IPS DF 6.9 (cell line): ENCODE data around the gene PGS1.

ENCODE experiments used
- DNase-seq: peaks from one replicate; pipeline ENCODE4 v3.0.0-alpha.2; 2013; ENCODE audit warnings: low read depth, low spot score
- H3K27ac ChIP-seq: one replicate; pipeline ENCODE4 v1.5.1; 2013; ENCODE audit warnings: low read length, control low read depth
- H3K27me3 ChIP-seq: 2 replicates; pipeline ENCODE4 v1.6.1; 2013; ENCODE audit warnings: mild to moderate bottlenecking, low read length; ENCODE audit not compliant: control insufficient read depth, insufficient read depth
- H3K36me3 ChIP-seq: 2 replicates; pipeline ENCODE4 v1.6.1; 2013; ENCODE audit warnings: low read length; ENCODE audit not compliant: control insufficient read depth, insufficient read depth
- H3K4me1 ChIP-seq: 2 replicates; pipeline ENCODE4 v1.6.1; 2013; ENCODE audit warnings: low read length; ENCODE audit not compliant: control insufficient read depth, insufficient read depth
- H3K4me3 ChIP-seq: 2 replicates; pipeline ENCODE4 v1.5.1; 2013; ENCODE audit warnings: mild to moderate bottlenecking, low read length
- H3K9me3 ChIP-seq: 2 replicates; pipeline ENCODE4 v1.6.1; 2013; ENCODE audit warnings: low read length, inconsistent platforms; ENCODE audit not compliant: control insufficient read depth, insufficient read depth
- WGBS: extraction: QIAGEN DNeasy Blood & Tissue Kit; methylation state at CpG from one replicate; pipeline ENCODE4 v1.1.7; 2013; ENCODE audit warnings: mixed read lengths, missing lambda C conversion rate; ENCODE audit not compliant: insufficient read length, insufficient coverage; 5-methylcytosine and 5-hydroxymethylcytosine counted together

Gene PGS1

DNA sequence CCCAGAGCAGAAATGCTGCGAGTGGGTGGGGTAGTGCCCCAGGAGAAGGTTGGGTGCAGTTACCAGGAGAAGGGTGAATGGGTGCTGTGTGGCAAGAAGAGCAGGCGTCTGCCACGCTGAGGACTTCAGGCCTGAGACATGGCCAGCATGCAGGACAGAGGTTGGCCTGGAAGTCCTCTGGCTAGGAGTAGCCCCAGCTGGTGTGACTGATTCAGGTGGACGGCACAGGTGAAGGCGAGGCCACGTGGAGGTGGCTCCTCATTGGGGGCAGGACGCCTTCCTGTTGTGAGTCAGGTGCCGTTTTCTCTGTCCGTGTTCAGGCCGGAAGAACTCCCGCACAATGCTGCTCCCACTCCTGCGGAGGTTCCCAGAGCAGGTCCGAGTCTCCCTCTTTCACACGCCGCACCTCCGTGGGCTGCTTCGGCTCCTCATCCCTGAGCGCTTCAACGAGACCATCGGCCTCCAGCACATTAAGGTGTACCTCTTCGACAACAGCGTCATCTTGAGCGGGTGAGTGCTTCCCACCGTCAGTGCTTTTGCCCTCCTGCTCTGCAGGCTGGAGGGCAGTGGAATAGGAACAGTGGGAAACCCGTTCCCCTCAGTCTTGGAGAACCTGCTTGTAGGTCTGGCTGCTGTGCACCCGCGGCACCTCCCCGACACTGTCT is 20.7 kb downstream of the PGS1 start:
- Histone ChIP-seq H3K9me3 (no peaks in the 10 kb centered on the region), H3K4me1 (no peaks in the 10 kb centered on the region; the same call in 1 of the 2 replicates), H3K4me3 (no peak overlapping the region), H3K36me3 (peaks cover 52% of the 10 kb centered on the region), H3K27me3 (no peaks in the 10 kb centered on the region), H3K27ac (no peak overlapping the region)
- DNase-seq = no peak
- no CpG with 5 or more reads among the region's 28 CpGs for WGBS

DNA sequence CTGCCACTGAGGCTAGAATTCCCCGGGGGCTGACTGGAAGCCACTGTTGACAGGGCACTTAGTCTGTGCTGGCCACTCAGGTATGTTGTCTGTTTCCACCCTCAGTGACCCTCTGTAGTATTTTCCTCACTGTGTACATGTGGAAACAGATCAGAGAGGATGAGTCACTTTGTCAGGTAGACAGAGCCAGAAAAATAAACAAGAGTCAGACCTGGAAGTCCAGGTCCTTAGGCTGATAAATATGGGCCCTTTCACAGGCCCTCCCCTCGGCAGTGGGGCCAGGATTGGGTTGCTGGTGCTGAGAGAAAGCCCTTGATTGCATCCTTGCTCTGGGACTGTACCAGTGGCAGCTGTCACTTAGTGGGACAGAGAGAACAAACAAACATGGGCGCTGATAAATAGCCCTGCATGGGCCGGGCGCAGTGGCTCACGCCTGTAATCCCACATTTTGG is 21.3 kb downstream of the PGS1 start:
- no peak for DNase-seq
- Histone ChIP-seq H3K27me3 (no peaks in the 10 kb centered on the region), H3K4me1 (no peaks in the 10 kb centered on the region; the same call in 1 of the 2 replicates), H3K4me3 (no peak overlapping the region), H3K27ac (no peak overlapping the region), H3K9me3 (no peaks in the 10 kb centered on the region), H3K36me3 (peaks cover 52% of the 10 kb centered on the region)
- WGBS = no CpG with 5 or more reads among the region's 6 CpGs

DNA sequence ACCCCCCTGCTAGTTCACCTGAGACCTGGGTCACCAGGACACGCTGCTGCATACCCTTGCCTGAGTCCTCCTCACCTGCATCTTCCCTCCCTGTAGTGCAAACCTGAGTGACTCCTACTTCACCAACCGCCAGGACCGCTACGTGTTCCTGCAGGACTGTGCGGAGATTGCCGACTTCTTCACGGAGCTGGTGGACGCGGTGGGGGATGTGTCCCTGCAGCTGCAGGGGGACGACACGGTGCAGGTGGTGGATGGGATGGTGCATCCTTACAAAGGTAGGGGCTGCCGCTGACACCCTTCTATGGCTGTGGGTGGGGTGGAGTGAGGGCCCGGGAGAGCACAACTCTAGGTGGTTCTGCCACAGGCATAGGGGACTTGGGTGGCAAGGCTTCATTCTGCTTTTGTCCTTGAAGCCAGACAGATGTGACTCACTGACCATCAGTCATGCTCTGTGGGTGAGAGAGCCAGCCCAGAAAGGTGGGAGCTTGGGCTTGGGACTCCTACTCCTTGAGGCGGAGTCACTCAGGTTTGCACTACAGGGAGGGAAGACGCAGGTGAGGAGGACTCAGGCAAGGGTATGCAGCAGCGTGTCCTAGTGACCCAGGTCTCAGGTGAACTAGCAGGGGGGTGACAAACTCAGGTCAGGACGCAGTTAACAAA is 22.3 kb downstream of the PGS1 start:
- DNase-seq = no peak
- no peak overlapping the region for H3K4me3 ChIP-seq
- H3K9me3 ChIP-seq = no peaks in the 10 kb centered on the region
- no CpG with 5 or more reads among the region's 17 CpGs for WGBS
- H3K27ac ChIP-seq = no peak overlapping the region
- no peaks in the 10 kb centered on the region for H3K27me3 ChIP-seq
- peaks cover 52% of the 10 kb centered on the region for H3K36me3 ChIP-seq
- H3K4me1 ChIP-seq = no peaks in the 10 kb centered on the region; the same call in 1 of the 2 replicates

DNA sequence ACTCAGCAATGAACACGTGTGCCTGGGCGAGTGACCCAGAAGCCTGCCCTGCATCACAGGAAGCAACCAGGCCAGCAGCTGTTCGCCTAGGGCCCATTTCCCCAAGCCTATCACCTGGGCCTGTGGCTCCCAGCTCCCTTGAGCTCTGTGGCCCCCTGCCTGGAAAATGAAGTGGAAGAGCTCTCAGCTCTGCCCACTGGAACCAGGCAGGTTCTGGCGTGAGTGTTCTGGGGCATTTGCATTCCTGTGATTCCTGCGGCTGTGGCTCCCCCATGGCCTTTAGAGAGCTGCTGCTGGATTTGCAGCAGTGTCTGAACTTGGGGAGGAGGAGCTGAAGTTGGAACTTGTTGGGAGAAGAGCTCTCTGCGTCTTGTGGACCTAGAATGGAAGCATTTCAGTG is 22.8 kb downstream of the PGS1 start:
- Histone ChIP-seq H3K9me3 (no peaks in the 10 kb centered on the region), H3K36me3 (peaks cover 50% of the 10 kb centered on the region), H3K4me1 (no peaks in the 10 kb centered on the region; the same call in 1 of the 2 replicates), H3K27me3 (no peaks in the 10 kb centered on the region), H3K27ac (no peak overlapping the region), H3K4me3 (no peak overlapping the region)
- no peak for DNase-seq
- no CpG with 5 or more reads among the region's 6 CpGs for WGBS

DNA sequence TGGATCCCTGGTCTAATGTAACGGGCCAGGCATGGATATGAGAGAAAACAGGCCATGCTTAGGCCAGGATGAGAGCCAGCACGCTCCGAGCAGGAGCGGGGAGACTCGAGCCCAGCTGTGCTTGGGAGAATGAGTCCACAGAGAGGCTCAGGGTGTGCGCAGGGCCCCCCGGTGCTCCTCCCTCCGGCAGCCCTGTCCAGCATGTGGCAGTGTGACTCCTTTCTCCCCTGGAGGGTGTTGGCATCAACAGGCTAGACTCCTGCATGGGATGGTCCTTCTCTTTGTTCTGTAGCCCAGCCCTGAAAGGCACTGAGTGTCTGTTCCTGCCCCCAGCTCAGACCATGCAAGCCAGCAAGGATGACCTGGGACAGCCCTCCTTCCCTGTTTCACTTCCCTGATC is 23.4 kb downstream of the PGS1 start:
- Histone ChIP-seq H3K9me3 (no peaks in the 10 kb centered on the region), H3K36me3 (peaks cover 52% of the 10 kb centered on the region), H3K4me3 (no peak overlapping the region), H3K27ac (no peak overlapping the region), H3K27me3 (no peaks in the 10 kb centered on the region), H3K4me1 (no peaks in the 10 kb centered on the region; the same call in 1 of the 2 replicates)
- DNase-seq = no peak
- WGBS = no CpG with 5 or more reads among the region's 8 CpGs

DNA sequence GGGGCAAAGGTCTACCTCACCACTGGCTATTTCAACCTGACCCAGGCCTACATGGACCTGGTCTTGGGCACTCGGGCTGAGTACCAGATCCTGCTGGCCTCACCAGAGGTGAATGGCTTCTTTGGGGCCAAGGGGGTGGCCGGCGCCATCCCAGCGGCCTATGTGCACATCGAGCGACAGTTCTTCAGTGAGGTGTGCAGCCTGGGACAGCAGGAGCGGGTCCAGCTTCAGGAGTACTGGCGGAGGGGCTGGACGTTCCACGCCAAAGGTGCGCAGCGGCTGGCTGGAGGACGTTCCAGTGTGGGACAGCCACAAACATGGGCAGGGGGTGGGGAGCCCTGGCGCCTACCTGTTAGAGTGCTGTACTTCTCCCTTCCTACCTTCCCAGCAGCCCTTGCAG is 25.4 kb downstream of the PGS1 start:
- WGBS = no CpG with 5 or more reads among the region's 14 CpGs
- H3K36me3 ChIP-seq = peaks cover 44% of the 10 kb centered on the region

DNA sequence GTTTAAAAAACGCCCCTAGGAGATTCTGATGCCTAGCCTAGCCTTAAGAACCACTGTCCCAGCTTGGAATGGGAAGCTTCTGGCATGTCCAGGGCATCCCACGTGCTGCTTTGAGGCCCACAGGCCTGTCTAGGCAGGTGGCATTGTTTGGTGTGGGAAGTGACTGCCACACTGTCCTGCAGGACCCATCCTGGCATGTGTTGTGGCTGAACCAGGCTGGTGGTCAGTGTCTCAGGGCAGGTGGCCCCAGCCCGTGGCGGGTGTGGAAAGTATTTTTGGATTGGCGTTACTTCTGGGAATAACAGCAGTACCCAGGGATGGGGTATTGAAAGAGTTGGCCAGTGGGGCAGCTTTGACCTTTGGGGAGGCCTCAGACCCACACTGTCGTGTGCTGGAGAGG is 27.9 kb downstream of the PGS1 start:
- no CpG with 5 or more reads among the region's 6 CpGs for WGBS
- Histone ChIP-seq H3K27ac (no peak overlapping the region), H3K36me3 (peaks cover 27% of the 10 kb centered on the region), H3K4me1 (no peaks in the 10 kb centered on the region; the same call in 1 of the 2 replicates), H3K27me3 (no peaks in the 10 kb centered on the region), H3K4me3 (no peak overlapping the region), H3K9me3 (no peaks in the 10 kb centered on the region)
- no peak for DNase-seq

More for the DNA sequence above, 25.4 kb downstream of the PGS1 start:
- H3K27ac ChIP-seq = no peak overlapping the region
- DNase-seq = no peak
- no peaks in the 10 kb centered on the region; the same call in 1 of the 2 replicates for H3K4me1 ChIP-seq
- H3K9me3 ChIP-seq = no peaks in the 10 kb centered on the region
- no peaks in the 10 kb centered on the region for H3K27me3 ChIP-seq
- H3K4me3 ChIP-seq = no peak overlapping the region

DNA sequence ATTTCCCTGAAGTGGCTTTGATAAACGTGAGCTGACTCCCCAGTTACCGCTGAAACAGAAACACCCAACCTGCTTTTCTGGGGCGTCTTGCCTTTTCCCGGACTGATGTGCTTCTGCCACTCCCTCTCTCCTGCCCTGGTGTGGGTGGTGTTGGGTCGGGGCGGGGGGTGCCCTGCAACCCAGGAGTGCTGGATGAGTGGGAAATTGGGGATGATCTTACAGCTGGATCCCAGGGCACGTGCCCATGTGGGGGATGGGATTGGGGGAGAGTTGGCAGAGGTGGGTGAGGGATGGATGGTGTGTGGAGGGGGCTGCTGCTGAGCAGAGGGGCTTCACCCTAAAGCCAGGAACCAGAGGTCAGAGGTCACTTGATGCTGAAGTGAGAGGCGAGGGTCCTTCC is 28.5 kb downstream of the PGS1 start:
- no peaks in the 10 kb centered on the region for H3K27me3 ChIP-seq
- no peak overlapping the region for H3K4me3 ChIP-seq
- peaks cover 23% of the 10 kb centered on the region for H3K36me3 ChIP-seq
- no peak overlapping the region for H3K27ac ChIP-seq
- WGBS = no CpG with 5 or more reads among the region's 8 CpGs
- no peak for DNase-seq
- H3K4me1 ChIP-seq = no peaks in the 10 kb centered on the region; the same call in 1 of the 2 replicates
- no peaks in the 10 kb centered on the region for H3K9me3 ChIP-seq

DNA sequence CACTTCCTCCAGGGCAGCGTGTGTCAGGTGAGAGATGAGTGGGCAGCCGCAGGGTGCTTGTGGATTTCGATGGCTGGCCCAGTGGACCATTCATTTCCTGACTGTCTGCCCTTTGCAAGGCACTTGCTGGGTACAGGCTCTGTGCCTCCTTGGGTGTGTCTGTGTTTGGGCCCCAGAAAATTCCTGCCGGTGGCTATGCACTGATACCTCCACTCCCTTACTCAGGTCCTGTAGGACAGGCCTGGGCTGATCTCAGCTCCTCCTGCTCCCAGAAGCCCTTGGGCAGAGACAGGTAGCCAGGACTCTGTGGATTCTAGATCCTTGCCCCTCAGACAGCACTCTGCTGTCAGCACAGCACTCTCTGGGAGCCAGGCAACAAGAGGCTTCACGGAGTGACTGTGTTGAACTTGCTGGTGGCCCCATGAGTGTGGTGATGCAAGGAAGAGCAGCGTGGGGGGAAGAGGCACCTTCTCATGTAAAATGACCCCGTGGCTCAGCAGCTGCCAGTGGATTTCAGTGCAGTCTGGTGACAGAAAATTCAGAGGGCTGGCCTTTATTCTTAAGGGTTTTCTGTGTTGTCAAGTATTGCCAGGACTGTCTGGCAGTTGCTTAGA is 29.0 kb downstream of the PGS1 start:
- Histone ChIP-seq H3K4me1 (no peaks in the 10 kb centered on the region; the same call in 1 of the 2 replicates), H3K27me3 (no peaks in the 10 kb centered on the region), H3K36me3 (peaks cover 24% of the 10 kb centered on the region), H3K9me3 (no peaks in the 10 kb centered on the region), H3K4me3 (no peak overlapping the region), H3K27ac (no peak overlapping the region)
- no CpG with 5 or more reads among the region's 7 CpGs for WGBS
- DNase-seq = no peak

DNA sequence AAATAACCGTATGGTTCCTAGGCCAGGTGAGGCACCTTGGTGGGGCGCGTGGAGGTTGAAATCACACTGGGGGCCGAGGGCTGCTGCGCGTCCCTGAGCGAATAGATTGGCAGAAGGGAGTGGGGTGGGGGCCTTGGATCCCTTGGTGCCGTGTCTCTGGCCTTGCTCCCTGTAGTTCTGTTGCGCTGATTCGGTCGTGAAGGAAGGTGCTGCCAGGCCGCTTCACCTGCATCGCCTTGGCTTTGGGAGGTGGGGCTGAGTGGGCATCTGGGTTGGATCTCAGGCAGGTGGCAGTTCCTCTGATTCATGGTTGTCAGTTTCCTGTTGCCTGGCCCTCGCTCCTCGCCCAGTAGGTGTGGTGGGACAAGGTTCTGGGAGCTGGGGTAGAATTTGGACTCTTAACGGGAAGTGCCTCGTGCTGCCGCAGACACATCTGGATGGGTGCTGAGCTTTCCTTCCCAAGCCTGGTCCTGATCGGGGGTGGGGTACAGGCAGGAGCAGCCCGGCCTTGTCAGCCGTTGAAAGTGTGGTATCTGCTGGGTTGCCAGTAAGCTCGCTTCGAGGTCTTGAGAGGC is 30.1 kb downstream of the PGS1 start:
- no CpG with 5 or more reads among the region's 23 CpGs for WGBS
- H3K27me3 ChIP-seq = no peaks in the 10 kb centered on the region
- no peak overlapping the region for H3K27ac ChIP-seq
- H3K9me3 ChIP-seq = no peaks in the 10 kb centered on the region
- no peak for DNase-seq
- H3K36me3 ChIP-seq = peaks cover 27% of the 10 kb centered on the region
- no peaks in the 10 kb centered on the region; the same call in 1 of the 2 replicates for H3K4me1 ChIP-seq
- no peak overlapping the region for H3K4me3 ChIP-seq
